IPS-18c (cell line): ENCODE data around the gene PRKCG.
"Not testable (repeated sequence)": the region's sequence is repeated elsewhere in the genome, so short reads cannot be mapped to it uniquely, and the experiment has no call there.

Source experiments
- H3K4me3 ChIP-seq: 2 replicates; pipeline ENCODE4 v1.7.0; 2013; ENCODE audit warnings: low read depth, mild to moderate bottlenecking, low read length, moderate library complexity; ENCODE audit not compliant: insufficient read depth
- H3K9me3 ChIP-seq: one replicate; pipeline ENCODE4 v1.6.1; 2013; ENCODE audit warnings: mild to moderate bottlenecking, low read length, moderate library complexity; ENCODE audit not compliant: control insufficient read depth, insufficient read depth

PRKCG gene

GRCh38 chr19:53908106-53908934, 26.3 kb downstream of the PRKCG start:
- H3K9me3 ChIP-seq: no peaks in the 10 kb centered on the region
- peak overlapping the region; percentile 54 for H3K4me3 ChIP-seq

- no peaks in the 10 kb centered on the region for H3K9me3 ChIP-seq
- H3K4me3 ChIP-seq: peak within 1 kb of the TSS; percentile 84
Measured at GRCh38 chr19:53908935-53909415, 27.0 kb downstream of the PRKCG start, which contains the start of gene CACNG7. Gene CACNG7 (plus strand): TSS chr19:53909278. CDS start chr19:53912832, 3,554 bp downstream.

GRCh38 chr19:53909471-53910169, 27.6 kb downstream of the PRKCG start:
- Histone ChIP-seq H3K9me3 (no peaks in the 10 kb centered on the region), H3K4me3 (peak overlapping the region; percentile 84)

- no peaks in the 10 kb centered on the region for H3K9me3 ChIP-seq
- H3K4me3 ChIP-seq: peak overlapping the region; percentile 84
Measured at GRCh38 chr19:53910170-53910518, 28.1 kb downstream of the PRKCG start.

GRCh38 chr19:53912653-53913052, 30.7 kb downstream of the PRKCG start:
- no peaks in the 10 kb centered on the region for H3K9me3 ChIP-seq
- no peak overlapping the region for H3K4me3 ChIP-seq

- H3K9me3 ChIP-seq: no peaks in the 10 kb centered on the region
- no peak overlapping the region for H3K4me3 ChIP-seq
Measured at GRCh38 chr19:53915000-53915399, 33.0 kb downstream of the PRKCG start.

GRCh38 chr19:53916004-53916403, 34.0 kb downstream of the PRKCG start:
- Histone ChIP-seq H3K4me3 (no peak overlapping the region), H3K9me3 (no peaks in the 10 kb centered on the region)

- Histone ChIP-seq H3K4me3 (no peak overlapping the region), H3K9me3 (no peaks in the 10 kb centered on the region)
Measured at GRCh38 chr19:53917356-53917755, 35.4 kb downstream of the PRKCG start.

- H3K9me3 ChIP-seq: no peaks in the 10 kb centered on the region
- no peak overlapping the region for H3K4me3 ChIP-seq
Measured at GRCh38 chr19:53927739-53928138, 45.7 kb downstream of the PRKCG start.

GRCh38 chr19:53936029-53936428, 54.0 kb downstream of the PRKCG start:
- H3K4me3 ChIP-seq: no peak overlapping the region
- no peaks in the 10 kb centered on the region for H3K9me3 ChIP-seq

- Histone ChIP-seq H3K9me3 (no peaks in the 10 kb centered on the region), H3K4me3 (peak overlapping the region; percentile 84)
Measured at GRCh38 chr19:53942001-53942786, 60.2 kb downstream of the PRKCG start.

GRCh38 chr19:53944416-53944815, 62.4 kb downstream of the PRKCG start:
- Histone ChIP-seq H3K9me3 (no peaks in the 10 kb centered on the region), H3K4me3 (no peak overlapping the region; the same call in 1 of the 2 replicates)

GRCh38 chr19:53944933-53945332, 62.9 kb downstream of the PRKCG start:
- Histone ChIP-seq H3K4me3 (no peak overlapping the region; the same call in 1 of the 2 replicates), H3K9me3 (no peaks in the 10 kb centered on the region)

- peak overlapping the region; percentile 46 for H3K4me3 ChIP-seq
Measured at GRCh38 chr19:53945441-53945840, 63.4 kb downstream of the PRKCG start.

GRCh38 chr19:53945998-53946397, 64.0 kb downstream of the PRKCG start:
- Histone ChIP-seq H3K9me3 (no peaks in the 10 kb centered on the region), H3K4me3 (no peak overlapping the region)

More at GRCh38 chr19:53945441-53945840, 63.4 kb downstream of the PRKCG start:
- no peaks in the 10 kb centered on the region for H3K9me3 ChIP-seq

- H3K4me3 ChIP-seq: no peak overlapping the region
- H3K9me3 ChIP-seq: no peaks in the 10 kb centered on the region
Measured at GRCh38 chr19:53947624-53948023, 65.6 kb downstream of the PRKCG start.

GRCh38 chr19:53948611-53949010, 66.6 kb downstream of the PRKCG start:
- H3K4me3 ChIP-seq, H3K9me3 ChIP-seq: not testable (repeated sequence)
